HUES64 (cell line): ENCODE data around the gene TAF3.

Experiments used
- H3K27ac ChIP-seq: 2 replicates; pipeline ENCODE4 v1.7.0; 2013; ENCODE audit warnings: low read depth, low read length, inconsistent platforms
- H3K27me3 ChIP-seq: 2 replicates; pipeline ENCODE4 v1.6.1; 2013; ENCODE audit warnings: mild to moderate bottlenecking, low read length; ENCODE audit not compliant: insufficient read depth
- H3K36me3 ChIP-seq: 2 replicates; pipeline ENCODE4 v1.6.1; 2013; ENCODE audit warnings: mild to moderate bottlenecking, low read length; ENCODE audit not compliant: insufficient read depth
- H3K4me1 ChIP-seq: 2 replicates; pipeline ENCODE4 v1.6.1; 2013; ENCODE audit warnings: mild to moderate bottlenecking, low read length, moderate library complexity; ENCODE audit not compliant: insufficient read depth
- H3K4me3 ChIP-seq: 2 replicates; pipeline ENCODE4 v1.5.1; 2013; ENCODE audit warnings: mild to moderate bottlenecking, low read length, moderate library complexity
- H3K9ac ChIP-seq: 2 replicates; pipeline ENCODE4 v1.6.1; 2013; ENCODE audit warnings: mild to moderate bottlenecking, low read depth, low read length
- H3K9me3 ChIP-seq: 2 replicates; pipeline ENCODE4 v1.6.1; 2013; ENCODE audit warnings: low read depth, low read length; ENCODE audit not compliant: insufficient read depth
- WGBS: fragments of 150-250, 120-280 bp; methylation state at CpG from one replicate; pipeline ENCODE4 v1.1.7; 2013; ENCODE audit warnings: missing lambda C conversion rate; 5-methylcytosine and 5-hydroxymethylcytosine counted together

The TAF3 gene

GRCh38 chr10:7952266-7952665 is 134.0 kb downstream of the TAF3 start:
- H3K9me3 ChIP-seq, result no peaks in the 10 kb centered on the region
- H3K4me1 ChIP-seq, result no peaks in the 10 kb centered on the region
- no peaks in the 10 kb centered on the region for H3K27me3 ChIP-seq
- no peak overlapping the region for H3K27ac ChIP-seq
- WGBS, result no CpG with 5 or more reads among the region's 3 CpGs
- H3K9ac ChIP-seq, result no peak overlapping the region
- H3K36me3 ChIP-seq, result no peaks in the 10 kb centered on the region
- H3K4me3 ChIP-seq, result no peak overlapping the region

GRCh38 chr10:7953447-7953846 is 135.1 kb downstream of the TAF3 start:
- no peaks in the 10 kb centered on the region for H3K9me3 ChIP-seq

GRCh38 chr10:7955446-7955845 is 137.1 kb downstream of the TAF3 start:
- WGBS, result 80% methylated on average over 1 of the region's 1 CpG
- Histone ChIP-seq H3K27me3 (no peaks in the 10 kb centered on the region), H3K9ac (no peak overlapping the region), H3K9me3 (no peaks in the 10 kb centered on the region), H3K4me1 (no peaks in the 10 kb centered on the region), H3K27ac (no peak overlapping the region), H3K36me3 (no peaks in the 10 kb centered on the region), H3K4me3 (no peak overlapping the region)

More at GRCh38 chr10:7953447-7953846, 135.1 kb downstream of the TAF3 start:
- Histone ChIP-seq H3K4me3 (no peak overlapping the region), H3K27ac (no peak overlapping the region), H3K4me1 (no peaks in the 10 kb centered on the region), H3K27me3 (no peaks in the 10 kb centered on the region), H3K36me3 (no peaks in the 10 kb centered on the region), H3K9ac (no peak overlapping the region)
- 97% methylated on average over 4 of the region's 4 CpGs for WGBS

DNA sequence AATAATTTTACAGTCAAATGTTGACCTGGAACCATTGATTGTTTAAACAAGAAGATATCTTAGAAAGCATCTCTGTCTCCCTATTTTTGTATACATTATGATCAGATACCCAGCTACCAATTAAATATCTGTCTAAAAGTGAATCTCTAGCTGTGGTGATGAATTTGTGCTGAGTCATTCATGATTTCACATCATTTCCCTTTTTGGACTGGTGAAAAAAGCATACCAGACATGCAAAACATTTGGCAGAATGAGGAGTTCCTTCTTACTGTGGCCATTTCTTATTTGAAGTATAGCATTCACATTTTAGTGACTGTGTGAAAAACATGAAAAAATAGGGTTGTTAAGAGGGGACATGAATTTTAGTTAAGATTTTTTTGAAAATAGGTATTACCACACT is 138.2 kb downstream of the TAF3 start:
- Histone ChIP-seq H3K27ac (no peak overlapping the region), H3K9ac (no peak overlapping the region), H3K4me1 (no peaks in the 10 kb centered on the region), H3K36me3 (no peaks in the 10 kb centered on the region), H3K4me3 (no peak overlapping the region), H3K27me3 (no peaks in the 10 kb centered on the region), H3K9me3 (no peaks in the 10 kb centered on the region)

GRCh38 chr10:7957591-7957990 is 139.3 kb downstream of the TAF3 start:
- no peaks in the 10 kb centered on the region for H3K9me3 ChIP-seq
- H3K27ac ChIP-seq, result no peak overlapping the region
- no peaks in the 10 kb centered on the region for H3K27me3 ChIP-seq
- H3K4me3 ChIP-seq, result no peak overlapping the region
- no peaks in the 10 kb centered on the region for H3K36me3 ChIP-seq
- WGBS, result no CpG with 5 or more reads among the region's 5 CpGs
- H3K9ac ChIP-seq, result no peak overlapping the region
- no peaks in the 10 kb centered on the region for H3K4me1 ChIP-seq

DNA sequence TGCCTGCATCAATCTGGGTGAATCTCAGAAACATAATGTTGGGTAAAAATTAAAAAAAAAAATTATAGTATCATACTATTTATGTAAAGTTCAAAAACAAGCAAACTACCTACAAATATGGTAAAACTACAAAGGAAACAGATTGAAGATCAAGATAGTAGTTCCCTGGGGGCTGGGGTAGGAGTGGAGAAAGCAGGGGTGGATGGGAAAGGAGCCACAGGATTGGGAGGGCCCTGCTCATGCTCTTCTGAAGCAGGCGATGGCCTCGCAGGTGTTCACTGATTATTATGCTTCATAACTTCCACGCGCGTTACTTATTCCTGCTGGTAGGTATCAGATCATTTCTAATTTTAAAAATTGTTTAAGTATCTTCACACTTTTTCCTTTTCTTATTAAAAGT is 140.1 kb downstream of the TAF3 start:
- Histone ChIP-seq H3K4me3 (no peak overlapping the region), H3K27me3 (no peaks in the 10 kb centered on the region), H3K9me3 (no peaks in the 10 kb centered on the region), H3K4me1 (no peaks in the 10 kb centered on the region), H3K36me3 (no peaks in the 10 kb centered on the region), H3K27ac (no peak overlapping the region), H3K9ac (no peak overlapping the region)
- 94% methylated on average over 4 of the region's 5 CpGs for WGBS

DNA sequence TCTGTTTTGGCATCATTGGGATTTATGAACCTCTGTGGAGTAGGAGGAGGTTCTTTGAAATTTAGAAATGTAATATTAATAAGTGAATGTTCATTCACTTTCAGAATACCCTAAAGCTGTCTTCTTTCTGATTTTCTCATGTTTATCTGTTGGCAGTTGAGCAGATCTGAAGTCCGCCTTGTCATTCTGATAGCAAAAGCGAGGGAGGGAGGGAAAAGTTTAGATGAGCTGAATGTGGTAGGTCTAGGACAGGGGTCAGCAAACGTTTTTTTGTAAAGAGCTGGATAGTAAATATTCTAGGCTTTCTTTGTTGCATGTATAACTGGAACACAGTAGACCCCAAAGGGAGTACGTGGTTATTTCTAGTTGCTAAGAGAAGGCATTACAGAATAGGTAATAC is 141.8 kb downstream of the TAF3 start:
- Histone ChIP-seq H3K27ac (no peak overlapping the region), H3K9me3 (no peaks in the 10 kb centered on the region), H3K9ac (no peak overlapping the region), H3K4me1 (no peaks in the 10 kb centered on the region), H3K27me3 (no peaks in the 10 kb centered on the region), H3K4me3 (no peak overlapping the region), H3K36me3 (peaks cover 10% of the 10 kb centered on the region)
- WGBS, result 89% methylated on average over 4 of the region's 4 CpGs

- Histone ChIP-seq H3K36me3 (peaks cover 10% of the 10 kb centered on the region), H3K9me3 (no peaks in the 10 kb centered on the region), H3K4me1 (no peaks in the 10 kb centered on the region), H3K27ac (no peak overlapping the region), H3K9ac (no peak overlapping the region), H3K27me3 (no peaks in the 10 kb centered on the region), H3K4me3 (no peak overlapping the region)
- WGBS, result 89% methylated on average over 5 of the region's 5 CpGs
These were observed 144.3 kb downstream of the TAF3 start for GRCh38 chr10:7962592-7962991.

DNA sequence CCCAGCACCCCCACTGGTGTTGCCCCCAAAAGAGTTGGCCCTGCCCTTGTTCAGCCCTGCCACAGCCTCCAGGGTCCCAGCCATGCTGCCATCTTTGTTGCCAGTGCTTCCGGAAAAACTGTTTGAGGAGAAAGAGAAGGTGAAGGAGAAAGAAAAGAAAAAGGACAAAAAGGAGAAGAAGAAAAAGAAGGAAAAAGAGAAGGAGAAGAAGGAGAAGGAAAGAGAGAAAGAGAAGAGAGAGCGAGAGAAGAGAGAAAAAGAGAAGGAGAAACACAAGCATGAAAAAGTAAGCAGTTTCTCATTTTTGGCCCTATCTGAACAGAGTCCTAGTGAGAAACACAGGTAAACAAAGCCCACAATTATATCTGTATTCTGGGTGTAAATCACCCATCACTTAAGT is 147.2 kb downstream of the TAF3 start:
- 97% methylated on average over 2 of the region's 2 CpGs for WGBS
- Histone ChIP-seq H3K9me3 (no peaks in the 10 kb centered on the region), H3K27ac (no peak overlapping the region), H3K9ac (no peak overlapping the region), H3K4me1 (no peaks in the 10 kb centered on the region), H3K27me3 (no peaks in the 10 kb centered on the region), H3K4me3 (no peak overlapping the region), H3K36me3 (peaks cover 10% of the 10 kb centered on the region)

DNA sequence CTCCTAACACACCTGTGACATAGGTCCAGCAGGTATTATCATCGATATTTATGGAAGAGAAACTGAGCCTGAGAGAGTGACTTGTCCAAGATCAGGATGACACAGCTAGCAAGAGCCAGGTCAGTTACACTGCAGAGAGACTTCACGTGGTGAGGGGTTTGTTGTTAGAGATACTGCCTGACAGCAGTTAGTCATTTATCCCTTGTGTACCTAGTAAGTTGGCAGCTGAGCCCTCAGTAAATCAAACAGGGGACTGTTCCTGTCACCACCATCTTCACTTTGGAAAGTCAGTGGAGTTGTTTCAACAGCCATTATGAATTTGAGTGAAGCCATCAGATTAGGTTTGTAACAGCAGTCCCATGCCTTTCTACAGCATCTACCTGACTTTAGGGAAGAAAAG is 148.7 kb downstream of the TAF3 start:
- Histone ChIP-seq H3K4me3 (no peak overlapping the region), H3K9ac (no peak overlapping the region), H3K4me1 (no peaks in the 10 kb centered on the region), H3K27ac (no peak overlapping the region), H3K9me3 (no peaks in the 10 kb centered on the region), H3K27me3 (no peaks in the 10 kb centered on the region), H3K36me3 (peaks cover 10% of the 10 kb centered on the region)
- WGBS, result 88% methylated on average over 2 of the region's 2 CpGs

- 80% methylated on average over 1 of the region's 1 CpG for WGBS
- Histone ChIP-seq H3K4me3 (no peak overlapping the region), H3K4me1 (no peaks in the 10 kb centered on the region), H3K36me3 (peaks cover 10% of the 10 kb centered on the region), H3K9me3 (no peaks in the 10 kb centered on the region), H3K27ac (no peak overlapping the region), H3K27me3 (no peaks in the 10 kb centered on the region), H3K9ac (no peak overlapping the region)
These were observed 150.3 kb downstream of the TAF3 start for GRCh38 chr10:7968510-7969112.

GRCh38 chr10:7969623-7970022 is 151.3 kb downstream of the TAF3 start:
- Histone ChIP-seq H3K9me3 (no peaks in the 10 kb centered on the region), H3K27me3 (no peaks in the 10 kb centered on the region), H3K4me1 (no peaks in the 10 kb centered on the region), H3K4me3 (no peak overlapping the region), H3K9ac (no peak overlapping the region), H3K36me3 (peaks cover 3% of the 10 kb centered on the region; the same call in 1 of the 2 replicates), H3K27ac (no peak overlapping the region)
- 88% methylated on average over 6 of the region's 6 CpGs for whole genome bisulfite sequencing
